GM12878 (cell line): ENCODE data around the gene GPR152. TPM values are rescaled to one million over a fixed set of nuclear protein-coding genes. Genes with fewer than 3 reads are reported as not detected.

Experiments
- ATAC-seq: fragments of 200-7000 bp; cut with Tn5 transposase; 3 replicates; pipeline ENCODE4 v1.9.1; 2020; ENCODE audit warnings: mild to moderate bottlenecking, moderate library complexity
- BruUV-seq: library from RNA; stranded (reverse); fragments of 400-500 nt; replicated peaks from 2 replicates; lab custom pipeline; 2021; lab: Mats Ljungman, UMichigan
- CTCF ChIA-PET: fragments of 300-600 bp; sonication (Branson Sonifier 250); formaldehyde crosslinking; extraction: SDS; loops from one replicate; lab custom pipeline; 2021; ENCODE audit warnings: inconsistent platforms; lab: Yijun Ruan, JAX
- POLR2A ChIA-PET: fragments of 350-600 bp; formaldehyde crosslinking; extraction: SDS; loops from one replicate; lab custom pipeline; 2021; ENCODE audit warnings: inconsistent platforms; lab: Charles Lee
- RAD21 ChIA-PET: fragments of 300-600 bp; sonication (Branson Sonifier 250); formaldehyde crosslinking; loops from one replicate; lab custom pipeline; 2023; ENCODE audit warnings: antibody characterized with exemption; ENCODE audit not compliant: unreplicated experiment; lab: Charles Lee
- SMC1A ChIA-PET: fragments of 300-600 bp; sonication (Branson Sonifier 250); formaldehyde crosslinking; loops from one replicate; lab custom pipeline; 2023; ENCODE audit not compliant: unreplicated experiment, uncharacterized antibody; lab: Charles Lee
- DNase-seq: peaks from one replicate; pipeline ENCODE4 v3.0.0-alpha.2; 2011; ENCODE audit warnings: low read depth, low spot score
- FAIRE-seq: peaks from 3 replicates; lab custom pipeline; 2011; peaks lifted over from hg19 to GRCh38; lab: Jason Lieb, UNC
- H2AFZ ChIP-seq: 2 replicates; pipeline ENCODE4 v1.6.0; 2011; ENCODE audit warnings: low read depth, low read length, control low read depth; ENCODE audit not compliant: control insufficient read depth
- H3K27ac ChIP-seq: 2 replicates; pipeline ENCODE4 v1.5.1; 2011; ENCODE audit warnings: control low read depth; ENCODE audit not compliant: control insufficient read depth, insufficient read depth
- H3K27me3 ChIP-seq, 2 experiments: replicated peaks in 1 of 2; 2 replicates each; pipeline versions ENCODE4 v1.6.0 to v1.6.1; 2011; ENCODE audit warnings: low read length in 1 of 2; ENCODE audit not compliant: control insufficient read depth in 2 of 2, insufficient read depth in 2 of 2
- H3K36me3 ChIP-seq, 2 experiments: 2 replicates each; pipeline ENCODE4 v1.5.1; 2011; ENCODE audit warnings: low read length in 1 of 2; ENCODE audit not compliant: control insufficient read depth in 2 of 2, insufficient read depth in 2 of 2
- H3K4me1 ChIP-seq: 2 replicates; pipeline ENCODE4 v1.6.1; 2011; ENCODE audit warnings: mild to moderate bottlenecking, low read length, moderate library complexity, mixed read lengths; ENCODE audit not compliant: control insufficient read depth, insufficient read depth
- H3K4me2 ChIP-seq: 2 replicates; pipeline ENCODE4 v1.6.0; 2011; ENCODE audit warnings: control low read depth; ENCODE audit not compliant: control insufficient read depth, insufficient read depth
- H3K4me3 ChIP-seq: fragments of 200-600 bp; sonication (generic); 2 replicates; pipeline ENCODE4 v1.5.1; 2016
- H3K79me2 ChIP-seq: 2 replicates; pipeline ENCODE4 v1.6.0; 2011; ENCODE audit warnings: low read length; ENCODE audit not compliant: control insufficient read depth, insufficient read depth
- H3K9ac ChIP-seq: 2 replicates; pipeline ENCODE4 v1.8.0; 2011; ENCODE audit warnings: low read length, control low read depth, mixed read lengths; ENCODE audit not compliant: control insufficient read depth, insufficient read depth
- H3K9me3 ChIP-seq: replicated peaks from 3 replicates; pipeline ENCODE4 v1.5.1; 2011; ENCODE audit warnings: mild to moderate bottlenecking, low read length; ENCODE audit not compliant: control insufficient read depth, insufficient read depth
- H4K20me1 ChIP-seq: 2 replicates; pipeline ENCODE4 v1.6.0; 2011; ENCODE audit not compliant: control insufficient read depth, insufficient read depth
- BCL3 ChIP-seq: IDR thresholded peaks from 2 replicates; pipeline ENCODE4 v1.6.1; 2011; ENCODE audit warnings: borderline replicate concordance, low read depth, mild to moderate bottlenecking, moderate library complexity, low read length; ENCODE audit not compliant: insufficient read depth, poor library complexity, severe bottlenecking
- EP300 ChIP-seq, 2 experiments: fragments of 150-350 bp in 1 of 2; IDR thresholded peaks; 2 replicates each; pipeline ENCODE4 v1.6.1; 2011 to 2012; ENCODE audit warnings: low read depth in 2 of 2, low read length in 2 of 2, borderline replicate concordance in 1 of 2, improper control_type of control experiment in 1 of 2, inconsistent platforms in 1 of 2; ENCODE audit not compliant: control insufficient read depth in 1 of 2
- EZH2 ChIP-seq: IDR thresholded peaks from 2 replicates; pipeline ENCODE4 v1.6.1; 2012; ENCODE audit warnings: low read depth, mild to moderate bottlenecking, control low read depth, inconsistent platforms, low read length, borderline replicate concordance; ENCODE audit not compliant: control insufficient read depth
- GATAD2B ChIP-seq: fragments of 450-650 bp; conservative IDR thresholded peaks from 2 replicates; pipeline ENCODE4 v1.6.1; 2017; ENCODE audit warnings: low read depth, mild to moderate bottlenecking, moderate library complexity
- KLF5 ChIP-seq: fragments of 450-650 bp; IDR thresholded peaks from 2 replicates; pipeline ENCODE4 v1.6.1; 2014; ENCODE audit warnings: mild to moderate bottlenecking; ENCODE audit not compliant: partially characterized antibody
- NR2C2 ChIP-seq: IDR thresholded peaks from 2 replicates; pipeline ENCODE4 v1.6.1; 2011; ENCODE audit warnings: borderline replicate concordance, low read depth; ENCODE audit not compliant: control insufficient read depth, insufficient read length
- PML ChIP-seq: IDR thresholded peaks from 2 replicates; pipeline ENCODE4 v1.6.1; 2012; ENCODE audit warnings: low read length, inconsistent platforms
- POLR2AphosphoS5 ChIP-seq: IDR thresholded peaks from 2 replicates; pipeline ENCODE4 v1.6.1; 2011; ENCODE audit warnings: mild to moderate bottlenecking, low read length, inconsistent platforms
- RCOR1 ChIP-seq: conservative IDR thresholded peaks from 2 replicates; pipeline ENCODE4 v1.6.1; 2012; ENCODE audit warnings: low read depth, low read length, improper control_type of control experiment
- RELA ChIP-seq: fragments of 450-650 bp; IDR thresholded peaks from 2 replicates; pipeline ENCODE4 v1.8.0; 2014; ENCODE audit warnings: borderline replicate concordance; ENCODE audit not compliant: partially characterized antibody
- RUNX3 ChIP-seq: IDR thresholded peaks from 2 replicates; pipeline ENCODE4 v1.6.1; 2012; ENCODE audit warnings: low read length, inconsistent platforms
- SPI1 ChIP-seq: IDR thresholded peaks from 2 replicates; pipeline ENCODE4 v1.6.1; 2011; ENCODE audit warnings: low read depth, mild to moderate bottlenecking, low read length, moderate library complexity, borderline replicate concordance; ENCODE audit not compliant: insufficient read depth
- SREBF1 ChIP-seq: IDR thresholded peaks from 2 replicates; pipeline ENCODE4 v1.6.1; 2012; ENCODE audit warnings: mild to moderate bottlenecking, low read length
- ZBED1 ChIP-seq: IDR thresholded peaks from 2 replicates; pipeline ENCODE4 v1.6.1; 2016; ENCODE audit warnings: borderline replicate concordance
- ZNF274 ChIP-seq: IDR thresholded peaks from one replicate; pipeline ENCODE4 v1.8.0; 2011; ENCODE audit not compliant: insufficient read length, insufficient read depth
- WGBS: methylation state at CpG from one replicate; pipeline ENCODE4 v1.1.6; 2016; ENCODE audit warnings: low lambda C conversion rate; ENCODE audit not compliant: insufficient replicate concordance, insufficient coverage; ENCODE audit errors: missing lambda C conversion rate; 5-methylcytosine and 5-hydroxymethylcytosine counted together
- in situ Hi-C: fragments of 300-500 bp; cut with MboI; formaldehyde crosslinking; loops from 9 replicates; pipeline ENCODE4 v1.14.3; 2018; ENCODE audit warnings: mixed read lengths
- intact Hi-C: fragments of 100-400 bp; cut with micrococcal nuclease; formaldehyde crosslinking; loops from one replicate; pipeline ENCODE4 v1.14.2; 2022; ENCODE audit not compliant: unreplicated experiment
- polyA plus RNA-seq, 11 experiments: library from polyadenylated mRNA; depleted of rRNA in 4 of 11; unstranded in 6 of 11; stranded (reverse) in 5 of 11; fragments of >200 nt; fragmentation: Nextera tagmentation in 4 of 11; fragmentation: Illumina TruSeq in 1 of 11; extraction: Ambion mirVana in 4 of 11; extraction: Trizol in 1 of 11; gene quantifications; 1 replicate in 1 of 11; 2 replicates in 10 of 11; pipeline versions ENCODE4 v1.2.1 to v1.2.3, GENCODE V29; 2011 to 2016; ENCODE audit warnings: inconsistent platforms in 2 of 11, missing spikeins in 2 of 11, low read depth in 1 of 11
- total RNA-seq, 4 experiments: library from RNA; depleted of rRNA in 3 of 4; stranded (reverse); fragments of >200 nt in 3 of 4; fragmentation: Illumina TruSeq in 1 of 4; extraction: Trizol in 1 of 4; gene quantifications; 2 replicates each; pipeline versions ENCODE4 v1.2.1 to v1.2.3, GENCODE V29; 2013 to 2021
- TF ChIP-seq, protein P1 (sequence below): IDR thresholded peaks from 2 replicates; pipeline ENCODE4 v1.6.1; 2012; ENCODE audit warnings: low read depth, low read length, improper control_type of control experiment
- TF ChIP-seq, protein P2 (sequence below): fragments of 450-650 bp; IDR thresholded peaks from 2 replicates; pipeline ENCODE4 v1.6.1; 2017; ENCODE audit warnings: mild to moderate bottlenecking, moderate library complexity

Gene GPR152
- total and polyA plus RNA-seq, 10 of the 15 experiments (the other 5 are each of a cell fraction or from before 2014, with no cell fraction given), result not detected

- ChIA-PET RAD21 (interaction anchor here (0.9 to 2.6 kb wide), 6 partner anchors 15 to 63 kb away, joined by 4 to 18 read pairs (median 5); partner anchors contain the start of genes PTPRCAP and RAD9A), SMC1A (interaction anchor here (0.7 to 3.1 kb wide), 6 partner anchors 14 to 99 kb away, joined by 3 to 11 read pairs (median 4); partner anchors contain the start of genes PTPRCAP and TMEM134), POLR2A (interaction anchor here (0.7 to 3.0 kb wide), 4 partner anchors 13 to 78 kb away, joined by 3 to 12 read pairs (median 4); partner anchors contain the start of gene PTPRCAP), CTCF (interaction anchor here (1.0 to 1.9 kb wide), 3 partner anchors 14 to 63 kb away, joined by 4 to 7 read pairs (median 5); partner anchors contain the start of gene TMEM134)
- peaks cover 69% of the 10 kb centered on the region for H3K4me1 ChIP-seq
- DNase-seq (no peak), ATAC-seq (no peak), FAIRE-seq (no peak)
- peaks cover 34% of the 10 kb centered on the region for H3K79me2 ChIP-seq
- no peak overlapping the region; the same call in 1 of the 2 replicates for H3K27ac ChIP-seq
- peak overlapping the region; percentile 50; the same call in 1 of the 2 replicates for H3K4me2 ChIP-seq
- in situ Hi-C loops (no loop called here), intact Hi-C loops (no loop called here)
- H3K9me3 ChIP-seq, result no peaks in the 10 kb centered on the region; the same call in 2 of the 3 replicates
- H3K27me3 ChIP-seq, result no peaks in the 10 kb centered on the region
- no peaks in the 10 kb centered on the region for H3K36me3 ChIP-seq
- H3K9ac ChIP-seq, result peak overlapping the region; percentile 15; the same call in 1 of the 2 replicates
- 83% methylated on average over 17 of the region's 18 CpGs for WGBS
- TF ChIP-seq SPI1 (no peak), ZBED1 (no peak), PML (no peak), RELA (no peak), SREBF1 (no peak), NR2C2 (no peak), RCOR1 (no peak), RUNX3 (no peak), EP300 (IDR thresholded peaks at IDR 0.05; ENCODE audit: borderline replicate concordance in 1 of 2, control insufficient read depth in 1 of 2, low read depth in 2 of 2, low read length in 2 of 2) (no peak), POLR2AphosphoS5 (no peak), EZH2 (no peak), BCL3 (no peak), ZNF274 (no peak), KLF5 (no peak), GATAD2B (no peak)
- TF ChIP-seq, protein P1, sequence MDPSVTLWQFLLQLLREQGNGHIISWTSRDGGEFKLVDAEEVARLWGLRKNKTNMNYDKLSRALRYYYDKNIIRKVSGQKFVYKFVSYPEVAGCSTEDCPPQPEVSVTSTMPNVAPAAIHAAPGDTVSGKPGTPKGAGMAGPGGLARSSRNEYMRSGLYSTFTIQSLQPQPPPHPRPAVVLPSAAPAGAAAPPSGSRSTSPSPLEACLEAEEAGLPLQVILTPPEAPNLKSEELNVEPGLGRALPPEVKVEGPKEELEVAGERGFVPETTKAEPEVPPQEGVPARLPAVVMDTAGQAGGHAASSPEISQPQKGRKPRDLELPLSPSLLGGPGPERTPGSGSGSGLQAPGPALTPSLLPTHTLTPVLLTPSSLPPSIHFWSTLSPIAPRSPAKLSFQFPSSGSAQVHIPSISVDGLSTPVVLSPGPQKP, result no peak
- TF ChIP-seq, protein P2, sequence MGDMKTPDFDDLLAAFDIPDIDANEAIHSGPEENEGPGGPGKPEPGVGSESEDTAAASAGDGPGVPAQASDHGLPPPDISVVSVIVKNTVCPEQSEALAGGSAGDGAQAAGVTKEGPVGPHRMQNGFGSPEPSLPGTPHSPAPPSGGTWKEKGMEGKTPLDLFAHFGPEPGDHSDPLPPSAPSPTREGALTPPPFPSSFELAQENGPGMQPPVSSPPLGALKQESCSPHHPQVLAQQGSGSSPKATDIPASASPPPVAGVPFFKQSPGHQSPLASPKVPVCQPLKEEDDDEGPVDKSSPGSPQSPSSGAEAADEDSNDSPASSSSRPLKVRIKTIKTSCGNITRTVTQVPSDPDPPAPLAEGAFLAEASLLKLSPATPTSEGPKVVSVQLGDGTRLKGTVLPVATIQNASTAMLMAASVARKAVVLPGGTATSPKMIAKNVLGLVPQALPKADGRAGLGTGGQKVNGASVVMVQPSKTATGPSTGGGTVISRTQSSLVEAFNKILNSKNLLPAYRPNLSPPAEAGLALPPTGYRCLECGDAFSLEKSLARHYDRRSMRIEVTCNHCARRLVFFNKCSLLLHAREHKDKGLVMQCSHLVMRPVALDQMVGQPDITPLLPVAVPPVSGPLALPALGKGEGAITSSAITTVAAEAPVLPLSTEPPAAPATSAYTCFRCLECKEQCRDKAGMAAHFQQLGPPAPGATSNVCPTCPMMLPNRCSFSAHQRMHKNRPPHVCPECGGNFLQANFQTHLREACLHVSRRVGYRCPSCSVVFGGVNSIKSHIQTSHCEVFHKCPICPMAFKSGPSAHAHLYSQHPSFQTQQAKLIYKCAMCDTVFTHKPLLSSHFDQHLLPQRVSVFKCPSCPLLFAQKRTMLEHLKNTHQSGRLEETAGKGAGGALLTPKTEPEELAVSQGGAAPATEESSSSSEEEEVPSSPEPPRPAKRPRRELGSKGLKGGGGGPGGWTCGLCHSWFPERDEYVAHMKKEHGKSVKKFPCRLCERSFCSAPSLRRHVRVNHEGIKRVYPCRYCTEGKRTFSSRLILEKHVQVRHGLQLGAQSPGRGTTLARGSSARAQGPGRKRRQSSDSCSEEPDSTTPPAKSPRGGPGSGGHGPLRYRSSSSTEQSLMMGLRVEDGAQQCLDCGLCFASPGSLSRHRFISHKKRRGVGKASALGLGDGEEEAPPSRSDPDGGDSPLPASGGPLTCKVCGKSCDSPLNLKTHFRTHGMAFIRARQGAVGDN, result no peak
- no TSS peak for BruUV-seq
- H3K4me3 ChIP-seq, result 0 out of 2 replicates have a peak overlapping the region, but pooled peaks have one; percentile 30
- H2AFZ ChIP-seq, result no peak overlapping the region
- H4K20me1 ChIP-seq, result no peaks in the 10 kb centered on the region
These were observed 46.0 kb downstream of the GPR152 start for GRCh38 chr11:67406420-67406968.
